ENCODE measurements around the gene RAB35.

The RAB35 gene

DNA sequence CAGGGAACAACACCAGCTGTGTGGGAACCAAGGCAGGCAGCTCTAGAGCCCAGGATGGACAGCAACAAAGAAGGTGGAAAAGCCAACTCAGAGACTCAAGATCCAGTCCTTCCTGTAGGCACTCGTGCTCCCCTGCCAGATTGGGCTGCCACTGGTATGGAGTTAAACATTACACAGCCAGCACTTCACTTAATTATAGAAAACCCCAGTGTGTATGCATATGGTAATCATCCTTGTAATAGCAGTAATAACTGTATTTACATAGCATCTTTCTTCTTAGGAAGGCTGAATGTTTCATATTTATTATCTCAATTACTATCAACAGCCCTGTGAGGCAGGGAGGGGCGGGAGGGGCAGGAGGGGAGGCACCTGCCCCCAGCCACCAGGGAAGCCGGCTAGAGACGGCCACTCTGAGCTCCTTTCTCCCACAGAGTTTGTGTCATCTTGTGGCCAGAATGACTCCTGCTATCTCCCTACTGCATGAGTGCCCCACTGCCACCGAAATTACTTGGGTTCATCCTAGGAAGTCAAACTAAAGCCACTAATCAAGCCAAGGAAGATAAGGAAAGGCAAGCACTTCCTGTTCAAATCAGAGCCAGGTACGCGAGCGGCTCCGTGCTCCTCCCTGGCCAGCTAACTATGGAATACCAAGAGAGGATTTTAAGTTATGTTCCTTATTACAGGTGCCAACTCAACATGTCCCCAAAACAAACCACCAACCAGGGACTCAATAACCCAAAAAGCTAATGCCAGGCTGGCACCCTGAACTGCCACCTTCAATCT lies 15.7 kb upstream of the RAB35 start:
- DNase-seq = no peak

- no peak for DNase-seq
Observed at GRCh38 chr12:120131116-120131515, 14.6 kb upstream of the RAB35 start.

GRCh38 chr12:120130011-120130410 lies 13.5 kb upstream of the RAB35 start:
- no peak for DNase-seq

- DNase-seq = no peak
Observed at GRCh38 chr12:120126635-120127005, 10.1 kb upstream of the RAB35 start.

GRCh38 chr12:120125792-120126634 lies 9.5 kb upstream of the RAB35 start:
- DNase-seq = no peak

- DNase-seq = no peak
Observed at GRCh38 chr12:120125029-120125428, 8.5 kb upstream of the RAB35 start.

DNA sequence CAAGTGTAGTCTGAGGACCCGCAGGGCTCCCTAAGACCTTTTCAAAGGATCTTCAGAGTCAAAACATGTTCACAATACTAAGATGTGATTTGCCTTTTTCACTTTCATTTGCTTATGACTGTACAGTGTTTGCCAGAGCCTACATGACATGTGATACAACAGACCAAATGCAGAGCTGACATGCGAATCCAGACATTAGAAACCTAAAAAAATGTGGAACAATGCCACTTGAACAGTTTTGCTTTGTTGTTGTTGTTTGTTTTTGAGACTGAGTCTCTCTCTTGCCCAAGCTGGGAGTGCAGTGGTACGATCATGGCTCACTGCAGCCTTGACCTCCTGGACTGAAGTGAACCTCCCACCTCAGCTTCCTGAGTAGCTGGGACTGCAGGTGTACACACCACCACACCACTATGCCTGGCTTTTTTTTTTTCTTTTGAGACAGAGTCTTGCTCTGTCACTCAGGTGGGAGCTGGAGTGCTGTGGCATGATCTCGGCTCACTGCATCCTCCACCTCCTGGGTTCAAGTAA lies 5.3 kb upstream of the RAB35 start:
- no peak for DNase-seq

GRCh38 chr12:120121343-120121742 lies 4.8 kb upstream of the RAB35 start:
- no peak for DNase-seq

DNA sequence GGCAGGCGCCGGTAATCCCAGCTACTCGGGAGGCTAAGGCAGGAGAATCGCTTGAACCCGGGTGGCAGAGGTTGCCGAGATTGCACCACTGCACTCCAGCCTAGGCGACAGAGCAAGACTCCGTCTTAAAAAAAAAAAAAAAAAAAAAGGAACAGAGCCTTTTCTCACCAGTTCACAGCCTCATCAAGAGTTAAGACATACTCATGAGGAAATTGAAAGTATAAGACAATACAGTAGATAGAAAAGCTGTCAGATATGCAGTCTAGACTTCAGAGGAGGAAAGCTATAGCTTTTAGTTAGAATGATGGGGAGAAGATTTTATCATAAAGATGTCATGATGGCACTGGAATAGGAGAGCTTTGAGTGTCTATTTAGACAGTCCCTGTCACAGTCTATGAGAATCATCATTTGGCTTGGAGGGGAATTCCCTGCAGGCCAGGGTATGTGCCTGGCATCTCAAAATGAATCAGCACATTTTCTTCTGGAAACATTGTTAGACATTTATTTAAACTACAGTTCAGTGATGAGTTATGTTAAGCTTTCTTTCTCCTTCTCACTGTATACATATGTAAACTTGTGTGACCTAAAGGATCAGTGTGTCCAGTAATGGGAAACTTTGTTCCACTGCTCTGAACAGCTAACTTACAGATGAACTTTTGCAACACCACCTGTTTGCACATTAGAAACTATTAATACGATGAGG lies 2.9 kb upstream of the RAB35 start:
- no peak for DNase-seq

DNA sequence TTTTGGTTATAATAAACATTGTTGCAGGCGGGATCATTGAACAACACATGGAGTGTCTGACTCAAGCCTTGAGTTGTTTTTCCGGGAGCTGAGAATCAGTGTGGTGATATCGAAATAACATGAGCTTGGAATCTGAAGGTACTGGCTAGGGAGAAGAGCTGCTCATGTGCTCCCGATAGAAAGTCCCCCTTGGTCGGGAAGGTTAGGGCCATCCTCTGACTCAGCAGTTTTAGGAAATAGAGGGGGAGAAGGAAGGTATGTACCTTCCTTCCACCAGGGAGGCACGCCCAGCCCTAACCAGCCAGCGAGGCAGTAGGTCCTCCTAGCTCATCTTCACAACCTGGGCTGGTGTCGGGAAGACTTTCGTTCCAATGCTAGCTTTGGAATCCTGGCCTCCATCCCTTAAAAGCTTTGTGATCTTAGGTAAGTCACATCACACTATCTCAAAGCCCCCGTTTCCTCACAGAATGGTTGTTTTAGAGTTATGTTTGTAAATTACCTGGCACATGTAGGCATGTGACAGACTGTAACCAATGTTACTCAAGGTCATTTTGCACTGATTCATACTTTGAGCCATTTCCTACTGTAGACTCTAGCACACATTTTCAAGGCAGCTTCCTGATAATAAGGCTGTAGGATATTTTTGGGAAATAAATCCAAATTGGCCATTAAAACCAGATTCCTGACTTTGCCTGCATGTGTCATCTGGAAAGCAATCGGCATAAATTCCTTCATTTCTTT lies 1.9 kb upstream of the RAB35 start:
- DNase-seq = no peak

DNA sequence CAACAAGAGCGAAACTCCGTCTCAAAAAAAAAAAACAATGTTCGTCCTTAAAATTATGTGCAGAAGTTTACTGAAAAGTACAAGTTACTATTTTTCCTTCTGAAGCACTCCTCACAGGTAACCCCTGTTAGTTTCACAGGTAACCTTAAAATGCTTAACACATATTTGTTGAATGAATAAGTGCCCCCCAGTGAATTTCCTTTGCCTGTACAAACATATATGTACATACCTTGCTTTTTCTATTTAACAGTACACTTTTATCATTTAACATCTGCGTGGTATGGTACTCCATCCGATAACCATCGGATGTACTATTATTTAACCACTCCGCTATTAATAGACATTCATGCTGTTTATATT lies 1.4 kb upstream of the RAB35 start:
- no peak for DNase-seq

DNA sequence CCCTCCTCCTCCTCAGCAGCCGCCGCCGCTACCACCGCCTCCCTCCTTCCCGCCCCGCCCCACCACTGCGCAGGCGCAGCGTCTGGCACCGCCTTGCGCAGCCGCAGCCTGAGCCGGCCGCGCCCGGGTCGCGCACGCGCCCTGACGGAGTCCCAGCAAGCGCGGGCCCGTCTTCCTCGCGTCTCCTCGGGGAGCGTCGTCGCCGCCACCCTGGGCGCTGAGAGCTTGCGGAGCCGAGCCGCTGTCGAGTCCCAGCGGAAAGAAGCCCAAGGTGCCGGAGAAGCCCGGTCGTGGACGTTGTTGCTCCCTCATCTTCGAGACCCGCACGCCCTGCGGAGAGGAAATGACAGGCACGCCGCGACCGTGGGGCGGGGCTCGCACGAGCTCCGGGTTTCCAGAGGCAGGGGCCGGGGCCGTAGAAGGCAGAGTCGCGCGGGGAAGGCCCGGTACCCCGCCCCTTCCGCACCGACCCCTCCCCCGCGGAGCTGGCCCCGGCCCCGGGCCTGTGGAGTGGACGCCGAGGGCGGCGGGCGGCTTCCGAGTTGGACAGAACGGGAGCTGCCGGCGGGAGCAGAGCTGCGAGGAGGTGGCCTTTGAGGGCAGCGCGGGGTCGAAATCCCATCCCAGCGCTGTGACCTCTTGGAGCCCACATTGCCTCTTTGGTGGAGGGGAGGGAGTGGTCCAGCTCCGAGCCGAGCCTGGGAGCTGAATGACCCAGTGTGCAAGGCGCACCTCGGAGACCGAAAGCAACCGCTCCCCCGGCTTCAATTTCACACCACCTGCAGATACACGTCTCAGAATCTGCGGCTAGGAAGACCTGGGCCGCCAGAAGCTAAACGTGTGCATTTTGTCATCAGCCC lies 469 bp upstream of the RAB35 start:
- DNase-seq = peak; percentile 87

DNA sequence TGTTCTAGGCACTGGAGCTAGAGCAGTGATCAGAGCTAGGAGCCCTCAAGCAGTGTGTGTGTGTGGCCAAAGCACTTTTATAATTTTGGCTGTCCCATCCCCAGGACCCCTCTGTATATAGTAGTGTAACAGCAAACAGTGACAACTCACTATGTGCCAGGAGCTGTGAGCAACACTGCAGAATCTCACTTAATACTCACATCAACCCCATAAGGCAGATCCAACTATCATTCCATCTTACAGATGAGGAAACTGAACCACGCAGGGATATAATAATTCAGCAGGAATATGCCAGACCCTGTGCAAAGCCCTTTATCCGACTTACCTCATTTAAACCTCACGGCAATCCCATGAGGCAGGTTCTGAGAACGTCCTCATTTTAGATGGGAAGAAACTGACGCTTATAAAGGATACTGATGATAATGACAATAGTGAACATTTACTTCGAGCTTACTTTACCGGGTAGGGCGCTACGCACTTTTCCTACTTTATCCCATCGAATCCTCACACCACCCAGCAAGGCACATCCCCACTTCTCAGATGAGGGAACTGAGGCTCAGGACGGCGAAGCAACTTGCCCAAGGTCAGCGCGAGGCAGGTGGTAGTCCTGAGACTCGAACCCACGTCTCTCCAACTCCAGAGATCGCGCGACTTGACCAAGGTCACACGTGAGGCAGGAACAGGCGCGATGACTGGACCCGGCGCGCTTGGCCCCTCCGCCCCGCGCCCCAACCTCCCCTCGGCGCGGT lies 687 bp downstream of the RAB35 start:
- no peak for DNase-seq

- no peak for DNase-seq
Observed at GRCh38 chr12:120115066-120115465, 1.5 kb downstream of the RAB35 start.

DNA sequence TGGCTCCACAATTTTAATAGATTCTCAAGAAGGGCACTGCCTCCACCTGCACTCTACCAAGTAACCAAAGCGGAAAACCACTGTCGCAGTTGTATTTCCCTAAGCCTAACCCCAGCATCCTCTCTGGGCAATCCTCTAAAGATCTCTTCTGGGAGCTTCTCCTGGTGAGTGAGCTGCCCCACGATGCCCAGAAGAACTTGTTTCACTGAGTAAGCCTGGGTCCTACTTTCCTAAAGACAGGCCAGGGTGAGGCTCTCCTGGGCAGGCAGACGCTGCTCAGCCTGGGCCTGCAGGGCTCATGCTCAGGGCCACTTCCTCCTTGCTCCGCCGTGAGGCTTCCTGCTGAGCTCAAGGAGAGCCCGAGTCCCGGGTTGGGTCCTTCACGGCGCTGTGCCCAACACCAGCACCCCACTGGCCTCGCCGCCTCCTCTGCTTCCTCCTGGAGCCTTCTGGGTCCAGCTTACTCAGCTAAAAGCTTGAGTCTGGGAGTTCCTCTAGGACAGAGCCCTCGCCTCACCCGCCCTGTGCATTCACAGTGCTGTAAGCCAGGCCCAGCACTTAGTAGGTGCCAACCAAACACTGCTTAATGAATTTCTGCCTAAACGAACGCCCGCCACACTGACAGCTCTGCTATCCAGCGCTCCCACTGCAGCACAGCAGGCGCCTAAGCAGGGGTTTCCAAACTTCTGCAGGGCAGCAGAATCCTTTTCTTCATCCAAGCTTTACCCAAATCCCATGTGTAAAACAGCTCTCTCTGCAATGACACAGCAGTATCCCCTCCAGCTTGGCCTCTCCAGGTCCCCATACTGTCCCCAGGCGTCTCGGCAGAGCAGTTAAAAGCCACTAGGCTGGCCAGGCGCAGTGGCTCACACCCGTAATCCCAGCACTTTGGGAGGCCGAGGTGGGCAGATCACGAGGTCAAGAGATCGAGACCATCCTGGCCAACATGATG lies 5.7 kb downstream of the RAB35 start:
- DNase-seq = no peak

GRCh38 chr12:120109570-120110267 lies 6.8 kb downstream of the RAB35 start:
- DNase-seq = no peak

GRCh38 chr12:120106151-120106550 lies 10.4 kb downstream of the RAB35 start:
- DNase-seq = no peak

DNA sequence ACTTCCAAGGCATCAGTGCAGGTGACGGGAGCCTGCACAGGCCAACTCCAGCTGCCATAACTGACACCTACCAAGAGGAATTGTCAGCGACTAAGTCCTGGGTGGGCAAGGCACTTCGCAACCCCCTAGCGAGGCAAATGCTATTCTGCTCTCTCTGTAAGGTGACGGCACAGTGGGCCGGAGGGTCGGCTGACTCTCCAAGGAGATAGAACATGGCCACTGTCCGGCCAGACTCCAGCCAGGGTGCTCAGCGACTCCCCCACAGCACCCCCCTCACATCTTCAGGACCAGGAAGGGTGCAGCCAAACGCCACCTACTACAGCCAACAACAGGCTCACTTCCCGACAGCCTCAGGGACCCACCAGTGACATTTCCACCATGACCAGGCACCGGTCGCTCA lies 13.2 kb downstream of the RAB35 start:
- no peak for DNase-seq

- DNase-seq = no peak
Observed at GRCh38 chr12:120103044-120103338, 13.6 kb downstream of the RAB35 start.
